Astrocyte of the cerebellum (primary cell): ENCODE data around the gene SPTLC2.
"Not testable (repeated sequence)": the region's sequence is repeated elsewhere in the genome, so short reads cannot be mapped to it uniquely, and the experiment has no call there.

Source experiments
- DNase-seq: peaks from one replicate; pipeline ENCODE4 v3.0.0-alpha.2; 2011; ENCODE audit warnings: low read depth
- H3K4me3 ChIP-seq: 2 replicates; pipeline ENCODE4 v1.5.1; 2011; ENCODE audit warnings: mild to moderate bottlenecking, low read depth, low read length, moderate library complexity
- in situ Hi-C: cut with HindIII; loops from 2 replicates; pipeline ENCODE4 v1.10.0; 2017; ENCODE audit warnings: low sequenced_read_pairs
- TF ChIP-seq, protein P1 (sequence below): IDR thresholded peaks from 2 replicates; pipeline ENCODE4 v1.5.1; 2012; ENCODE audit warnings: low read length, low read depth, moderate library complexity, mild to moderate bottlenecking; ENCODE audit errors: missing control alignments

SPTLC2 gene

DNA sequence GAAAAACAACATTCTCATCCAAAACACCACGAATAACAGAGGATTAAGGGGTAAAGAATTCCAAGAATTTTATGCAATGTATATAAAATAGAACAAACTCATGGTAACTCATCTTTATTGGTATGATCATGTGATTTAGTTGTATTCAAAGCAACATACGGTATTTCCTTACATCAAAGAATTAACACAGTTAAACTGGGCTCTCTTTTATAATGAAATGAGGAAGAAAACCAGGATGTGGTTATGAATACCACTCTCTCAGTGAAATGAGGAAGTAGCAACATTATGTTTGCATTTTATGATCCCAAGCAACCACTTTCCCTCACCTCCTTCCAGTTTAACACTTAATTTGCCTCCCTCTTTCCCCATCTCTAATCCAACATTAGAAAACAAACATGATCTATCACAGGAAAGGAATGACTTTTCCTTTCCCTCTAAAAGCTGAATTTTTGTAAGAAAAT is 22.9 kb downstream of the SPTLC2 start:
- DNase-seq: no peak
- in situ Hi-C loops: no loop called here

DNA sequence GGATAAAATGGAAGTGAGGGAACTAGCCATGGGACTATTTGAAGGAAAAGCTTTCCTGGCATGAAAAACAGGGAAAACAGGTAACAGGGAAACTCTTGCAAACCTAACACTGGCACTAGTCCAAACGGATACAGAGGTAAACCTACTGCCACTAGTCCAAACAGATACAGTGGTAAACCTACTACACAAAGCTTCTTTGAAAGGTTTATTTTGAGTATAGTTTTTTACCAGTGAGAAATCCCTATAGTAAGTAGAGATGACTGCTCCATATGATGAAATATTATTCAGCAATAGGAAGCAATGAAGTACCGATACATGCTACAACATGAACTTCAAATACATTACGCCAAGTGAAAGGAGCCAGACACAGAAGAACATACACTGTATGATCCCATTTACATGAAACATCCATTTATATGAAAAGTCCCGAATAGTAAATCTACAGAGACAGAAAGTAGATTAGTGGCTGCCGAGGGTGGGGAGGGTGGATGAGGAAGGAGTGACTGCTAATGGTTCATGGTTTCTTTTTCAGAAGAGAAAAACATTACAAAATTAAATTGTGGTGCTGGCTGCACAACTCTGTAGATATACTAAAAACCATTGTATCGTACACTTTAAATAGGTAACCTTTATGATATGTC is 25.5 kb downstream of the SPTLC2 start:
- TF ChIP-seq, protein P1, sequence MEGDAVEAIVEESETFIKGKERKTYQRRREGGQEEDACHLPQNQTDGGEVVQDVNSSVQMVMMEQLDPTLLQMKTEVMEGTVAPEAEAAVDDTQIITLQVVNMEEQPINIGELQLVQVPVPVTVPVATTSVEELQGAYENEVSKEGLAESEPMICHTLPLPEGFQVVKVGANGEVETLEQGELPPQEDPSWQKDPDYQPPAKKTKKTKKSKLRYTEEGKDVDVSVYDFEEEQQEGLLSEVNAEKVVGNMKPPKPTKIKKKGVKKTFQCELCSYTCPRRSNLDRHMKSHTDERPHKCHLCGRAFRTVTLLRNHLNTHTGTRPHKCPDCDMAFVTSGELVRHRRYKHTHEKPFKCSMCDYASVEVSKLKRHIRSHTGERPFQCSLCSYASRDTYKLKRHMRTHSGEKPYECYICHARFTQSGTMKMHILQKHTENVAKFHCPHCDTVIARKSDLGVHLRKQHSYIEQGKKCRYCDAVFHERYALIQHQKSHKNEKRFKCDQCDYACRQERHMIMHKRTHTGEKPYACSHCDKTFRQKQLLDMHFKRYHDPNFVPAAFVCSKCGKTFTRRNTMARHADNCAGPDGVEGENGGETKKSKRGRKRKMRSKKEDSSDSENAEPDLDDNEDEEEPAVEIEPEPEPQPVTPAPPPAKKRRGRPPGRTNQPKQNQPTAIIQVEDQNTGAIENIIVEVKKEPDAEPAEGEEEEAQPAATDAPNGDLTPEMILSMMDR: no peak
- H3K4me3 ChIP-seq: no peak overlapping the region
- in situ Hi-C loops: no loop called here
- no peak for DNase-seq

More for the DNA sequence above, 22.9 kb downstream of the SPTLC2 start:
- TF ChIP-seq, protein P1: no peak
- no peak overlapping the region for H3K4me3 ChIP-seq

DNA sequence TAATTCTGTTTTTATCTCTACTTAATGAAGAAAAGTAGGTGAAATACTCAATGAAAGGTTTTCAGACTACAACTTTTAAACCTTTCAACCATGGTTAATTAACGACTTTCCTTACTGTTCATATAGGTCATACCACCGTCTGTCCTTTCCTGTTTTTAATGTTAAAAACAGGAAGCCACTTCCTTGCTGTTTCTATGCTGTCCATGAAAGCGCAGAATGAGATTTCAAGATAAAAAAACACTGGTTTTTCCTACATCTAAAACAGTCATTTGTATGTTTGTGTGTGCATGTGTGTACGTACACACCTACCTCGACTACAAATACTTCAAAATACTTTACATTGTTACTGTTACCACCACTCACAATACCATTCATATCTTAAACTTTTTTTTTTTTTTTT is 27.3 kb downstream of the SPTLC2 start:
- TF ChIP-seq, protein P1: no peak
- no peak for DNase-seq
- in situ Hi-C loops: no loop called here
- no peak overlapping the region for H3K4me3 ChIP-seq

DNA sequence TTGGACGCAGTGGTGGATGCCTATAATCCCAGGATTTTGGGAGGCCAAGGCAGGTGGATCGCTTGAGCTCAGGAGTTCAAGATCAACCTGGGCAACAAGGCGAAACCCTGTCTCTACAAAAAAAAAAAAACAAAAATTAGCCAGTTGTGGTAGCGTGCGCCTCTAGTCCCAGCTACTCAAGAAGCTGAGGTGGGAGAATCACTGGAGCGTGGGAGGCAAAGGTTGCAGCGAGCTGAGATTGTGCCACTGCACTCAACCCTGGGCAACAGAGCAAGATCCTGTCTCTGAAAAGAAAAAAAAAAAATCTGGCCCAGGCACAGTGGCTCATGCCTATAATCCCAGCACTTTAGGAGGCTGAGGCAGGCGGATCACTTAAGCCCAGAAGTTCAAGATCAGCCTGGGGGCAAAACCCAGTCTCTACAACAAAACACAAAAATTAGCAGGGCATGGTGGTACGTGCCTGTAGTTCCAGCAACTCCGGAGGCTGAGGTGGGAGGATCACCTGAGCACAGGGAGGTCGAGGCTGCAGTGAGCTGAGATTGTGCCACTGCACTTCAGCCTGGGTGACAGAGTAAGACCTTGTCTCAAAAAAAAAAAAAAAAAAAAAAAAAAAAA is 27.9 kb downstream of the SPTLC2 start:
- H3K4me3 ChIP-seq, DNase-seq, in situ Hi-C loops: not testable (repeated sequence)

DNA sequence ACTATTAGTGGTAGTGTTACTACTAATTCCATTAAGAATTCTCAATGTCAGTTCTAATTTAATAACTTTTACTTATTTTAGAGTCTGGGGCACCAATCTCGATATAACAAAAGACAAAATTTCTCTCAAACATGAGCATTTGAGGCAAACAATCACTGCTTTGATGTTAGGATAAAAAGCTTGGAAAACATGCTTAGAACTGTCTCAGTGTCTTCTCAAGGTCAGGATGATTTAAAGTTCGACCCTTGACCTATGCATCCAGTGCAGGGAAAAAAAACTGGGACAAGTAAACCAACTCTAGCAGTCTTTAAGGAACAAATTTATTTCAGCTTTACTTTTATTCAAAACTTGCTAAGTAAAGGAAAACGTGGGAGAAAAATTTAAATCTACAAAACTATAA is 31.1 kb downstream of the SPTLC2 start:
- DNase-seq: no peak
- in situ Hi-C loops: no loop called here
- TF ChIP-seq, protein P1: no peak
- H3K4me3 ChIP-seq: no peak overlapping the region

DNA sequence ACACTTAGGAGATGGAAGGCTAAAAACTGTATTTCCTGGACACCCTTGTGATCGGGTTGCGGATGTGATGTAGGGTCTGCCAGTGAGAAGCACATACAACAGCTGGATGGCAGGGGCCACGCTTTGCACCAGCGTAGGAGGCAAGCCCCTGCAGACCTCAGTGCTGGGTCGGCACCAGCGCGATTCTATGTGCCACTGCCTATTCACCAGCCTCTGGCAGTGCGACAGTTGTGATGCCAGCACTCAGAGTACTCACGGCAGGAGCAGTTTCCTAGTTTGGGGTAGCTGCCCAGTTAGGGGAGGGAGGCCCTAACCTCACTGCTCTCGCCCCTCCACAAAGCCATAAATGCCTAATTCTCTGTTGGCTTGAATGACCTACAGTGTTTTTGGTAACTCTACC is 31.6 kb downstream of the SPTLC2 start:
- in situ Hi-C loops: no loop called here

DNA sequence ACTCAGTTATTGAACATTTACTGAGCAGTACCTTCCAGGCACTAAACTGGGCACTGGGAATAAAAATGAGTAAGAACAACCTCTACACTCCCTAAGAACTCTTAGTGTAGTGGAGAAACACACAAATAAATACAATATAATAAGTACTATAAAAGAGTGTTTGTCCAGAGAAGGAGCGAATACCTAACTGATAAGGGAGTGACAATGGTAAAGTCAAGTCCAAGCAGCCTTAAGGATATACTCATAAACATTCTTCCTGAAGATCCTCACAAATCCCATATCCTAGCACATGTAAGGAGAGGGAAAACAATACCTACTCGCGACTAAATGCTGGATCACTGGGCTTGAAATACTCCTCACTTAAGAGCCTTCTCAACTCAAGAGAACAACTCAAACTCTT is 32.8 kb downstream of the SPTLC2 start:
- in situ Hi-C loops: no loop called here
- H3K4me3 ChIP-seq: no peak overlapping the region
- DNase-seq: no peak
- TF ChIP-seq, protein P1: no peak

More for the DNA sequence above, 31.6 kb downstream of the SPTLC2 start:
- no peak for DNase-seq
- no peak overlapping the region for H3K4me3 ChIP-seq
- TF ChIP-seq, protein P1: no peak
